Uterus (tissue), 4 donors: ENCODE data around the gene TSKS. TPM values are rescaled to one million over a fixed set of nuclear protein-coding genes. Genes with fewer than 3 reads are reported as not detected.

Experiments used
- DNase-seq, 2 donors: peaks; one replicate each; pipeline ENCODE4 v3.0.0-alpha.2; 2019 to 2020
- H3K27ac ChIP-seq, 2 donors: fragments of 200-600 bp; sonication (generic); 1 replicate in 1 of 2; 2 replicates in 1 of 2; pipeline ENCODE4 v1.5.1; 2016 to 2018
- H3K27me3 ChIP-seq, 2 donors: fragments of 200-600 bp; sonication (generic); one replicate each; pipeline ENCODE4 v1.5.1; 2018 to 2019; ENCODE audit warnings: control low read depth in 1 of 2
- H3K36me3 ChIP-seq, 2 donors: fragments of 200-600 bp; sonication (generic); one replicate each; pipeline ENCODE4 v1.5.1; 2019; ENCODE audit warnings: control low read depth in 1 of 2
- H3K4me1 ChIP-seq, 2 donors: fragments of 200-600 bp; sonication (generic); one replicate each; pipeline ENCODE4 v1.5.1; 2018 to 2019; ENCODE audit warnings: control low read depth in 1 of 2
- H3K4me3 ChIP-seq, 2 donors: fragments of 200-600 bp; sonication (generic); 1 replicate in 1 of 2; 2 replicates in 1 of 2; pipeline ENCODE4 v1.5.1; 2018 to 2019; ENCODE audit warnings: mild to moderate bottlenecking in 1 of 2
- H3K9me3 ChIP-seq, 2 donors: fragments of 200-600 bp; sonication (generic); one replicate each; pipeline ENCODE4 v1.5.1; 2019; ENCODE audit warnings: control low read depth in 1 of 2
- POLR2A ChIP-seq, 2 donors: fragments of 450-650 bp; IDR thresholded peaks; one replicate each; pipeline ENCODE4 v1.6.1; 2016; ENCODE audit warnings: antibody characterized with exemption in 2 of 2, mild to moderate bottlenecking in 1 of 2, moderate library complexity in 1 of 2
- intact Hi-C: fragments of 100-400 bp; cut with DNase I; formaldehyde crosslinking; loops from one replicate; pipeline ENCODE4 v1.15.1; 2023; ENCODE audit warnings: low total_unique reads
- total RNA-seq, 4 donors: library from RNA; depleted of rRNA in 3 of 4; stranded (reverse); fragments of >200 nt in 3 of 4; gene quantifications; one replicate each; pipeline versions ENCODE4 v1.1.0 to v1.2.4, GENCODE V29; 2014 to 2023
- TF ChIP-seq, protein P1 (sequence below), 4 experiments: fragments of 200-600 bp in 2 of 4; fragments of 450-650 bp in 2 of 4; sonication (generic) in 2 of 4; IDR thresholded peaks; one replicate each; pipeline ENCODE4 v1.5.1; 2016 to 2019; ENCODE audit warnings: antibody characterized with exemption in 4 of 4, mild to moderate bottlenecking in 2 of 4, moderate library complexity in 1 of 4
- donor health status: DM: yes; HTN: yes; CAD: no.

TSKS gene, protein sequence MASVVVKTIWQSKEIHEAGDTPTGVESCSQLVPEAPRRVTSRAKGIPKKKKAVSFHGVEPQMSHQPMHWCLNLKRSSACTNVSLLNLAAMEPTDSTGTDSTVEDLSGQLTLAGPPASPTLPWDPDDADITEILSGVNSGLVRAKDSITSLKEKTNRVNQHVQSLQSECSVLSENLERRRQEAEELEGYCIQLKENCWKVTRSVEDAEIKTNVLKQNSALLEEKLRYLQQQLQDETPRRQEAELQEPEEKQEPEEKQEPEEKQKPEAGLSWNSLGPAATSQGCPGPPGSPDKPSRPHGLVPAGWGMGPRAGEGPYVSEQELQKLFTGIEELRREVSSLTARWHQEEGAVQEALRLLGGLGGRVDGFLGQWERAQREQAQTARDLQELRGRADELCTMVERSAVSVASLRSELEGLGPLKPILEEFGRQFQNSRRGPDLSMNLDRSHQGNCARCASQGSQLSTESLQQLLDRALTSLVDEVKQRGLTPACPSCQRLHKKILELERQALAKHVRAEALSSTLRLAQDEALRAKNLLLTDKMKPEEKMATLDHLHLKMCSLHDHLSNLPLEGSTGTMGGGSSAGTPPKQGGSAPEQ
- total RNA-seq = 1 to 10 TPM in 1 of 4 donors, under 1 TPM in 1, not detected in 2; 0.28 to 1.9 TPM

DNA sequence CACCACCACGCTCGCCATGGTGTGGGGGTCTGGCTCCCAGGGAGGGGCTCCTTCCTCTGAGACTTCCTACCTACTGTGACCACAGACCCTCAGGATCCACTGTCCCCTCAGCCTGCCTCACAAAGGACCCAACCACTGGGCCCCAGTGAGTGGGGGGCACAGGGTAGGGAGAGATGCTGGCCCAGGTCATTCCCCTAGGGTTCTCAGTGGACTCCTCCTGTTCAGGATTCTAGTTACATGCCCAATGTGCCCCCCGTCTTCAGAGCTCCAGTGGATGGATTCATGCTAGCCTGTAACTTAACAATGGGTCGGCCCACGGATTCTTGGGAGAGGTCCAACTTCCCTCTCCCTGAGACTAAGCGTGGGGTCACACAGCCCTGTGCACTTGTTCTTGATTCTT is at the start of gene TSKS:
Gene TSKS, minus strand, starts transcription at position 77 of the 400 bp plus-strand sequence. Its CDS starts 59 bp downstream, at position 18.
- no peak for DNase-seq
- no peaks in the 10 kb centered on the region for H3K9me3 ChIP-seq
- H3K36me3 ChIP-seq = no peaks in the 10 kb centered on the region
- H3K4me1 ChIP-seq = peaks cover 0 to 7% of the 10 kb centered on the region in 2 donors
- intact Hi-C loops = no loop called here
- H3K27ac ChIP-seq = peak within 1 kb of the TSS; percentile 81 to 82
- TF ChIP-seq POLR2A (IDR thresholded peaks at IDR 0.05) = no peak
- TF ChIP-seq, protein P1, sequence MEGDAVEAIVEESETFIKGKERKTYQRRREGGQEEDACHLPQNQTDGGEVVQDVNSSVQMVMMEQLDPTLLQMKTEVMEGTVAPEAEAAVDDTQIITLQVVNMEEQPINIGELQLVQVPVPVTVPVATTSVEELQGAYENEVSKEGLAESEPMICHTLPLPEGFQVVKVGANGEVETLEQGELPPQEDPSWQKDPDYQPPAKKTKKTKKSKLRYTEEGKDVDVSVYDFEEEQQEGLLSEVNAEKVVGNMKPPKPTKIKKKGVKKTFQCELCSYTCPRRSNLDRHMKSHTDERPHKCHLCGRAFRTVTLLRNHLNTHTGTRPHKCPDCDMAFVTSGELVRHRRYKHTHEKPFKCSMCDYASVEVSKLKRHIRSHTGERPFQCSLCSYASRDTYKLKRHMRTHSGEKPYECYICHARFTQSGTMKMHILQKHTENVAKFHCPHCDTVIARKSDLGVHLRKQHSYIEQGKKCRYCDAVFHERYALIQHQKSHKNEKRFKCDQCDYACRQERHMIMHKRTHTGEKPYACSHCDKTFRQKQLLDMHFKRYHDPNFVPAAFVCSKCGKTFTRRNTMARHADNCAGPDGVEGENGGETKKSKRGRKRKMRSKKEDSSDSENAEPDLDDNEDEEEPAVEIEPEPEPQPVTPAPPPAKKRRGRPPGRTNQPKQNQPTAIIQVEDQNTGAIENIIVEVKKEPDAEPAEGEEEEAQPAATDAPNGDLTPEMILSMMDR (IDR thresholded peaks at IDR 0.05) = no peak
- no peaks in the 10 kb centered on the region for H3K27me3 ChIP-seq
- H3K4me3 ChIP-seq = no peak within 1 kb of the TSS

GRCh38 chr19:49812452-49812996 is 49.4 kb upstream of the TSKS start:
- H3K27ac ChIP-seq = peak overlapping the region; percentile 92 to 97
- no peak for DNase-seq
- peaks cover 0 to 4% of the 10 kb centered on the region in 2 donors for H3K4me1 ChIP-seq
- H3K4me3 ChIP-seq = peak overlapping the region; percentile 65 to 70
- no peaks in the 10 kb centered on the region for H3K36me3 ChIP-seq
- no peaks in the 10 kb centered on the region for H3K9me3 ChIP-seq
- intact Hi-C loops = no loop called here
- no peak for TF ChIP-seq POLR2A (IDR thresholded peaks at IDR 0.05)
- TF ChIP-seq, protein P1 (IDR thresholded peaks at IDR 0.05) = no peak
- no peaks in the 10 kb centered on the region for H3K27me3 ChIP-seq

GRCh38 chr19:49811328-49811727 is 48.2 kb upstream of the TSKS start:
- Histone ChIP-seq H3K4me1 (peaks cover 0 to 4% of the 10 kb centered on the region in 2 donors), H3K27me3 (no peaks in the 10 kb centered on the region), H3K4me3 (no peak overlapping the region), H3K27ac (no peak overlapping the region), H3K36me3 (no peaks in the 10 kb centered on the region), H3K9me3 (no peaks in the 10 kb centered on the region)
- DNase-seq = no peak
- intact Hi-C loops = no loop called here
- TF ChIP-seq POLR2A (IDR thresholded peaks at IDR 0.05) = no peak
- TF ChIP-seq, protein P1 (IDR thresholded peaks at IDR 0.05) = no peak

- intact Hi-C loops = loop anchor here (5.0 kb wide), 1 partner anchor 43 kb away; the partner anchor contains the start of gene AP2A1
- Histone ChIP-seq H3K9me3 (no peaks in the 10 kb centered on the region), H3K4me1 (peaks cover 0 to 4% of the 10 kb centered on the region in 2 donors), H3K4me3 (peak overlapping the region; percentile 67 to 88), H3K36me3 (no peaks in the 10 kb centered on the region), H3K27me3 (no peaks in the 10 kb centered on the region), H3K27ac (peak overlapping the region; percentile 86 to 89)
- TF ChIP-seq, protein P1 (IDR thresholded peaks at IDR 0.05) = no peak
- no peak for TF ChIP-seq POLR2A (IDR thresholded peaks at IDR 0.05)
- DNase-seq = no peak
Observed at GRCh38 chr19:49809941-49810389, 46.9 kb upstream of the TSKS start.
